GM12878 (cell line): ENCODE data around the gene RPS26. TPM values are rescaled to one million over a fixed set of nuclear protein-coding genes. Genes with fewer than 3 reads are reported as not detected.

Experiments
- ATAC-seq: fragments of 200-7000 bp; cut with Tn5 transposase; 3 replicates; pipeline ENCODE4 v1.9.1; 2020; ENCODE audit warnings: mild to moderate bottlenecking, moderate library complexity
- BruUV-seq: library from RNA; stranded (reverse); fragments of 400-500 nt; replicated peaks from 2 replicates; lab custom pipeline; 2021; lab: Mats Ljungman, UMichigan
- CTCF ChIA-PET: fragments of 300-600 bp; sonication (Branson Sonifier 250); formaldehyde crosslinking; extraction: SDS; loops from one replicate; lab custom pipeline; 2021; ENCODE audit warnings: inconsistent platforms; lab: Yijun Ruan, JAX
- POLR2A ChIA-PET: fragments of 350-600 bp; formaldehyde crosslinking; extraction: SDS; loops from one replicate; lab custom pipeline; 2021; ENCODE audit warnings: inconsistent platforms; lab: Charles Lee
- RAD21 ChIA-PET: fragments of 300-600 bp; sonication (Branson Sonifier 250); formaldehyde crosslinking; loops from one replicate; lab custom pipeline; 2023; ENCODE audit warnings: antibody characterized with exemption; ENCODE audit not compliant: unreplicated experiment; lab: Charles Lee
- SMC1A ChIA-PET: fragments of 300-600 bp; sonication (Branson Sonifier 250); formaldehyde crosslinking; loops from one replicate; lab custom pipeline; 2023; ENCODE audit not compliant: unreplicated experiment, uncharacterized antibody; lab: Charles Lee
- DNase-seq: peaks from one replicate; pipeline ENCODE4 v3.0.0-alpha.2; 2011; ENCODE audit warnings: low read depth, low spot score
- FAIRE-seq: peaks from 3 replicates; lab custom pipeline; 2011; peaks lifted over from hg19 to GRCh38; lab: Jason Lieb, UNC
- H2AFZ ChIP-seq: 2 replicates; pipeline ENCODE4 v1.6.0; 2011; ENCODE audit warnings: low read depth, low read length, control low read depth; ENCODE audit not compliant: control insufficient read depth
- H3K27ac ChIP-seq: 2 replicates; pipeline ENCODE4 v1.5.1; 2011; ENCODE audit warnings: control low read depth; ENCODE audit not compliant: control insufficient read depth, insufficient read depth
- H3K27me3 ChIP-seq, 2 experiments: replicated peaks in 1 of 2; 2 replicates each; pipeline versions ENCODE4 v1.6.0 to v1.6.1; 2011; ENCODE audit warnings: low read length in 1 of 2; ENCODE audit not compliant: control insufficient read depth in 2 of 2, insufficient read depth in 2 of 2
- H3K36me3 ChIP-seq, 2 experiments: 2 replicates each; pipeline ENCODE4 v1.5.1; 2011; ENCODE audit warnings: low read length in 1 of 2; ENCODE audit not compliant: control insufficient read depth in 2 of 2, insufficient read depth in 2 of 2
- H3K4me1 ChIP-seq: 2 replicates; pipeline ENCODE4 v1.6.1; 2011; ENCODE audit warnings: mild to moderate bottlenecking, low read length, moderate library complexity, mixed read lengths; ENCODE audit not compliant: control insufficient read depth, insufficient read depth
- H3K4me2 ChIP-seq: 2 replicates; pipeline ENCODE4 v1.6.0; 2011; ENCODE audit warnings: control low read depth; ENCODE audit not compliant: control insufficient read depth, insufficient read depth
- H3K4me3 ChIP-seq: fragments of 200-600 bp; sonication (generic); 2 replicates; pipeline ENCODE4 v1.5.1; 2016
- H3K79me2 ChIP-seq: 2 replicates; pipeline ENCODE4 v1.6.0; 2011; ENCODE audit warnings: low read length; ENCODE audit not compliant: control insufficient read depth, insufficient read depth
- H3K9ac ChIP-seq: 2 replicates; pipeline ENCODE4 v1.8.0; 2011; ENCODE audit warnings: low read length, control low read depth, mixed read lengths; ENCODE audit not compliant: control insufficient read depth, insufficient read depth
- H3K9me3 ChIP-seq: replicated peaks from 3 replicates; pipeline ENCODE4 v1.5.1; 2011; ENCODE audit warnings: mild to moderate bottlenecking, low read length; ENCODE audit not compliant: control insufficient read depth, insufficient read depth
- H4K20me1 ChIP-seq: 2 replicates; pipeline ENCODE4 v1.6.0; 2011; ENCODE audit not compliant: control insufficient read depth, insufficient read depth
- CBX5 ChIP-seq: sonication (generic); IDR thresholded peaks from 2 replicates; pipeline ENCODE4 v1.6.1; 2016; ENCODE audit warnings: low read depth, moderate library complexity, mild to moderate bottlenecking, inconsistent platforms
- EED ChIP-seq: sonication (generic); IDR thresholded peaks from 2 replicates; pipeline ENCODE4 v1.6.1; 2016; ENCODE audit warnings: antibody characterized with exemption, low read depth
- HDGF ChIP-seq: fragments of 450-650 bp; IDR thresholded peaks from 2 replicates; pipeline ENCODE4 v1.6.1; 2016; ENCODE audit warnings: antibody characterized with exemption
- JUNB ChIP-seq: IDR thresholded peaks from 2 replicates; pipeline ENCODE4 v1.6.1; 2016; ENCODE audit warnings: antibody characterized with exemption, mild to moderate bottlenecking
- MEF2A ChIP-seq: IDR thresholded peaks from 2 replicates; pipeline ENCODE4 v1.6.1; 2011; ENCODE audit warnings: low read depth, mild to moderate bottlenecking, low read length, moderate library complexity; ENCODE audit not compliant: insufficient read depth
- MYC ChIP-seq: IDR thresholded peaks from 2 replicates; pipeline ENCODE4 v1.6.1; 2011; ENCODE audit warnings: mild to moderate bottlenecking, low read length, moderate library complexity, inconsistent platforms; ENCODE audit not compliant: insufficient read depth, insufficient replicate concordance, insufficient read length, severe bottlenecking
- PBX3 ChIP-seq: IDR thresholded peaks from 2 replicates; pipeline ENCODE4 v1.6.1; 2011; ENCODE audit warnings: mild to moderate bottlenecking, low read depth, low read length, moderate library complexity; ENCODE audit not compliant: insufficient replicate concordance
- POLR2A ChIP-seq: IDR thresholded peaks from 2 replicates; pipeline ENCODE4 v1.6.1; 2011; ENCODE audit warnings: low read depth, mild to moderate bottlenecking, low read length
- SMAD5 ChIP-seq: IDR thresholded peaks from 2 replicates; pipeline ENCODE4 v1.6.1; 2016; ENCODE audit warnings: antibody characterized with exemption, low read depth
- SREBF2 ChIP-seq: IDR thresholded peaks from 2 replicates; pipeline ENCODE4 v1.6.1; 2012; ENCODE audit warnings: mild to moderate bottlenecking, low read length
- STAT3 ChIP-seq: IDR thresholded peaks from 2 replicates; pipeline ENCODE4 v1.6.1; 2011; ENCODE audit warnings: low read depth, low read length, improper control_type of control experiment
- WRNIP1 ChIP-seq: IDR thresholded peaks from 2 replicates; pipeline ENCODE4 v1.6.1; 2011; ENCODE audit warnings: low read depth, low read length, improper control_type of control experiment, borderline replicate concordance
- YBX1 ChIP-seq: fragments of 450-650 bp; IDR thresholded peaks from 2 replicates; pipeline ENCODE4 v1.6.1; 2016; ENCODE audit warnings: antibody characterized with exemption
- WGBS: methylation state at CpG from one replicate; pipeline ENCODE4 v1.1.6; 2016; ENCODE audit warnings: low lambda C conversion rate; ENCODE audit not compliant: insufficient replicate concordance, insufficient coverage; ENCODE audit errors: missing lambda C conversion rate; 5-methylcytosine and 5-hydroxymethylcytosine counted together
- in situ Hi-C: fragments of 300-500 bp; cut with MboI; formaldehyde crosslinking; loops from 9 replicates; pipeline ENCODE4 v1.14.3; 2018; ENCODE audit warnings: mixed read lengths
- intact Hi-C: fragments of 100-400 bp; cut with micrococcal nuclease; formaldehyde crosslinking; loops from one replicate; pipeline ENCODE4 v1.14.2; 2022; ENCODE audit not compliant: unreplicated experiment
- polyA plus RNA-seq, 11 experiments: library from polyadenylated mRNA; depleted of rRNA in 4 of 11; unstranded in 6 of 11; stranded (reverse) in 5 of 11; fragments of >200 nt; fragmentation: Nextera tagmentation in 4 of 11; fragmentation: Illumina TruSeq in 1 of 11; extraction: Ambion mirVana in 4 of 11; extraction: Trizol in 1 of 11; gene quantifications; 1 replicate in 1 of 11; 2 replicates in 10 of 11; pipeline versions ENCODE4 v1.2.1 to v1.2.3, GENCODE V29; 2011 to 2016; ENCODE audit warnings: inconsistent platforms in 2 of 11, missing spikeins in 2 of 11, low read depth in 1 of 11
- total RNA-seq, 4 experiments: library from RNA; depleted of rRNA in 3 of 4; stranded (reverse); fragments of >200 nt in 3 of 4; fragmentation: Illumina TruSeq in 1 of 4; extraction: Trizol in 1 of 4; gene quantifications; 2 replicates each; pipeline versions ENCODE4 v1.2.1 to v1.2.3, GENCODE V29; 2013 to 2021
- TF ChIP-seq, protein P1 (sequence below): fragments of 450-650 bp; IDR thresholded peaks from 2 replicates; pipeline ENCODE4 v1.6.1; 2018; ENCODE audit warnings: mild to moderate bottlenecking, low read depth, moderate library complexity; ENCODE audit not compliant: partially characterized antibody

Gene RPS26
- total and polyA plus RNA-seq, 10 of the 15 experiments (the other 5 are each of a cell fraction or from before 2014, with no cell fraction given) = 75.5 to 3,147 (median 881) TPM

GRCh38 chr12:56029666-56030293 is 11.9 kb upstream of the RPS26 start (continued):
- TF ChIP-seq SREBF2 = no peak

GRCh38 chr12:56031987-56032386 is 9.7 kb upstream of the RPS26 start:
- Histone ChIP-seq H3K4me3 (no peak overlapping the region), H2AFZ (no peak overlapping the region), H3K36me3 (no peaks in the 10 kb centered on the region), H3K79me2 (no peaks in the 10 kb centered on the region), H3K4me2 (no peak overlapping the region), H3K4me1 (no peaks in the 10 kb centered on the region), H3K9ac (no peak overlapping the region)
- BruUV-seq = no TSS peak
- DNase-seq (no peak), FAIRE-seq (no peak)
- POLR2A ChIA-PET = no interaction called here
- TF ChIP-seq EED = no peak
- no peak for TF ChIP-seq SMAD5
- TF ChIP-seq JUNB = no peak
- TF ChIP-seq, protein P1, sequence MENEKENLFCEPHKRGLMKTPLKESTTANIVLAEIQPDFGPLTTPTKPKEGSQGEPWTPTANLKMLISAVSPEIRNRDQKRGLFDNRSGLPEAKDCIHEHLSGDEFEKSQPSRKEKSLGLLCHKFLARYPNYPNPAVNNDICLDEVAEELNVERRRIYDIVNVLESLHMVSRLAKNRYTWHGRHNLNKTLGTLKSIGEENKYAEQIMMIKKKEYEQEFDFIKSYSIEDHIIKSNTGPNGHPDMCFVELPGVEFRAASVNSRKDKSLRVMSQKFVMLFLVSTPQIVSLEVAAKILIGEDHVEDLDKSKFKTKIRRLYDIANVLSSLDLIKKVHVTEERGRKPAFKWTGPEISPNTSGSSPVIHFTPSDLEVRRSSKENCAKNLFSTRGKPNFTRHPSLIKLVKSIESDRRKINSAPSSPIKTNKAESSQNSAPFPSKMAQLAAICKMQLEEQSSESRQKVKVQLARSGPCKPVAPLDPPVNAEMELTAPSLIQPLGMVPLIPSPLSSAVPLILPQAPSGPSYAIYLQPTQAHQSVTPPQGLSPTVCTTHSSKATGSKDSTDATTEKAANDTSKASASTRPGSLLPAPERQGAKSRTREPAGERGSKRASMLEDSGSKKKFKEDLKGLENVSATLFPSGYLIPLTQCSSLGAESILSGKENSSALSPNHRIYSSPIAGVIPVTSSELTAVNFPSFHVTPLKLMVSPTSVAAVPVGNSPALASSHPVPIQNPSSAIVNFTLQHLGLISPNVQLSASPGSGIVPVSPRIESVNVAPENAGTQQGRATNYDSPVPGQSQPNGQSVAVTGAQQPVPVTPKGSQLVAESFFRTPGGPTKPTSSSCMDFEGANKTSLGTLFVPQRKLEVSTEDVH = no peak
- TF ChIP-seq MEF2A = no peak
- no peak for TF ChIP-seq POLR2A
- TF ChIP-seq MYC = no peak
- no peak for TF ChIP-seq SREBF2
- TF ChIP-seq PBX3 = no peak
- TF ChIP-seq WRNIP1 = no peak
- TF ChIP-seq CBX5 = no peak
- no peak for TF ChIP-seq STAT3
- no peak for TF ChIP-seq HDGF
- TF ChIP-seq YBX1 = no peak
- TF ChIP-seq, all 136 proteins: peak for 0
- in situ Hi-C loops = loop anchor here (5.0 kb wide), 1 partner anchor 295 kb away; no protein-coding TSS in a partner anchor
- WGBS = 94% methylated on average over 1 of the region's 1 CpG
- RAD21 ChIA-PET = no interaction called here
- Histone ChIP-seq H4K20me1 (no peaks in the 10 kb centered on the region), H3K27me3 (no peaks in the 10 kb centered on the region), H3K27ac (no peak overlapping the region), H3K9me3 (no peaks in the 10 kb centered on the region)
- intact Hi-C loops = no loop called here
- ATAC-seq = no peak
- SMC1A ChIA-PET = no interaction called here
- CTCF ChIA-PET = no interaction called here
